ENCODE results near the gene ACACA. TPM values are rescaled to one million over a fixed set of nuclear protein-coding genes. Genes with fewer than 3 reads are reported as not detected.
"Not testable (repeated sequence)": the region's sequence is repeated elsewhere in the genome, so short reads cannot be mapped to it uniquely, and the experiment has no call there.

ACACA gene
- total RNA-seq, 2 experiments from 2014 or later = 57.2 to 61.1 TPM

GRCh38 chr17:37346863-37347402 is 59.7 kb downstream of the ACACA start:
- H3K27ac Mint-ChIP-seq; H3K9me3 Mint-ChIP-seq (ENCODE audit: low read depth); H3K4me3 Mint-ChIP-seq; DNase-seq; POLR2A ChIA-PET; CTCF ChIA-PET; H3K27me3 Mint-ChIP-seq; intact Hi-C loops (cut with DNase I, micrococcal nuclease); ATAC-seq: not testable (repeated sequence)
- Mint-ChIP-seq H3K4me1 (peaks cover 11% of the 10 kb centered on the region), H3K36me3 (ENCODE audit: low read depth) (peaks cover 16% of the 10 kb centered on the region)

GRCh38 chr17:37344519-37344918 is 62.1 kb downstream of the ACACA start:
- H3K27me3 Mint-ChIP-seq = no peaks in the 10 kb centered on the region
- H3K36me3 Mint-ChIP-seq (ENCODE audit: low read depth) = peaks cover 19% of the 10 kb centered on the region
- ATAC-seq = peak; percentile 64
- peak overlapping the region; percentile 68 for H3K27ac Mint-ChIP-seq
- ChIA-PET POLR2A (no interaction called here), CTCF (interaction anchor here (1.6 to 2.2 kb wide), 2 partner anchors 16 to 29 kb away, joined by 5 to 8 read pairs; no protein-coding TSS in a partner anchor)
- peaks cover 11% of the 10 kb centered on the region for H3K4me1 Mint-ChIP-seq
- no peaks in the 10 kb centered on the region for H3K9me3 Mint-ChIP-seq (ENCODE audit: low read depth)
- H3K4me3 Mint-ChIP-seq = peak overlapping the region; percentile 28
- no peak for DNase-seq
- intact Hi-C loops (cut with DNase I, micrococcal nuclease) = loop anchor here in 1 of 2 experiments (5.0 kb wide), 1 partner anchor 58 kb away; no protein-coding TSS in a partner anchor

- ChIA-PET CTCF (interaction anchor here (0.5 to 1.2 kb wide), 2 partner anchors 103 to 328 kb away, joined by 3 read pairs; no protein-coding TSS in a partner anchor), POLR2A (no interaction called here)
- no peaks in the 10 kb centered on the region for H3K27me3 Mint-ChIP-seq
- H3K4me1 Mint-ChIP-seq = peaks cover 11% of the 10 kb centered on the region
- intact Hi-C loops (cut with DNase I, micrococcal nuclease) = loop anchor here in 1 of 2 experiments (5.0 kb wide), 1 partner anchor 60 kb away; no protein-coding TSS in a partner anchor
- no peak for DNase-seq
- no peaks in the 10 kb centered on the region for H3K9me3 Mint-ChIP-seq (ENCODE audit: low read depth)
- no peak overlapping the region for H3K4me3 Mint-ChIP-seq
- no peak for ATAC-seq
- no peak overlapping the region for H3K27ac Mint-ChIP-seq
- peaks cover 24% of the 10 kb centered on the region for H3K36me3 Mint-ChIP-seq (ENCODE audit: low read depth)
Measured at GRCh38 chr17:37342589-37342988, 64.0 kb downstream of the ACACA start.

- DNase-seq = no peak
- intact Hi-C loops (cut with DNase I, micrococcal nuclease) = loop anchor here in 1 of 2 experiments (5.0 kb wide), 1 partner anchor 61 kb away; no protein-coding TSS in a partner anchor
- Mint-ChIP-seq H3K36me3 (ENCODE audit: low read depth) (peaks cover 27% of the 10 kb centered on the region), H3K4me1 (peaks cover 11% of the 10 kb centered on the region), H3K4me3 (no peak overlapping the region), H3K27ac (no peak overlapping the region), H3K9me3 (ENCODE audit: low read depth) (no peaks in the 10 kb centered on the region), H3K27me3 (no peaks in the 10 kb centered on the region)
- ChIA-PET POLR2A (no interaction called here), CTCF (interaction anchor here (1.1 kb wide), 1 partner anchor 17 kb away, joined by 3 read pairs; no protein-coding TSS in a partner anchor)
- ATAC-seq = no peak
Measured at GRCh38 chr17:37340804-37341203, 65.8 kb downstream of the ACACA start.

- DNase-seq = no peak
- Mint-ChIP-seq H3K4me3 (no peak overlapping the region), H3K27ac (no peak overlapping the region), H3K9me3 (ENCODE audit: low read depth) (no peaks in the 10 kb centered on the region), H3K27me3 (no peaks in the 10 kb centered on the region), H3K4me1 (no peaks in the 10 kb centered on the region), H3K36me3 (ENCODE audit: low read depth) (peaks cover 26% of the 10 kb centered on the region)
- POLR2A ChIA-PET = no interaction called here
- CTCF ChIA-PET = interaction anchor here (0.6 to 1.2 kb wide), 3 partner anchors 10 to 57 kb away, joined by 3 read pairs; no protein-coding TSS in a partner anchor
- intact Hi-C loops (cut with DNase I, micrococcal nuclease) = no loop called here
- ATAC-seq = no peak
Measured at GRCh38 chr17:37339321-37339720, 67.3 kb downstream of the ACACA start.

GRCh38 chr17:37338847-37339246 is 67.8 kb downstream of the ACACA start:
- no peaks in the 10 kb centered on the region for H3K9me3 Mint-ChIP-seq (ENCODE audit: low read depth)
- no peaks in the 10 kb centered on the region for H3K27me3 Mint-ChIP-seq
- intact Hi-C loops (cut with DNase I, micrococcal nuclease) = no loop called here
- ATAC-seq (no peak), DNase-seq (no peak)
- ChIA-PET POLR2A (no interaction called here), CTCF (interaction anchor here (0.6 kb wide), 1 partner anchor 57 kb away, joined by 3 read pairs; no protein-coding TSS in a partner anchor)
- no peaks in the 10 kb centered on the region for H3K4me1 Mint-ChIP-seq
- H3K27ac Mint-ChIP-seq = no peak overlapping the region
- peaks cover 26% of the 10 kb centered on the region for H3K36me3 Mint-ChIP-seq (ENCODE audit: low read depth)
- no peak overlapping the region for H3K4me3 Mint-ChIP-seq

- ChIA-PET CTCF (interaction anchor here (0.5 kb wide), 1 partner anchor 109 kb away, joined by 3 read pairs; no protein-coding TSS in a partner anchor), POLR2A (interaction anchor here (0.8 kb wide), 1 partner anchor 1708 kb away, joined by 6 read pairs; no protein-coding TSS in a partner anchor)
- DNase-seq = no peak
- no peak overlapping the region for H3K4me3 Mint-ChIP-seq
- intact Hi-C loops (cut with DNase I, micrococcal nuclease) = no loop called here
- H3K9me3 Mint-ChIP-seq (ENCODE audit: low read depth) = no peaks in the 10 kb centered on the region
- no peaks in the 10 kb centered on the region for H3K4me1 Mint-ChIP-seq
- no peaks in the 10 kb centered on the region for H3K27me3 Mint-ChIP-seq
- peaks cover 39% of the 10 kb centered on the region for H3K36me3 Mint-ChIP-seq (ENCODE audit: low read depth)
- H3K27ac Mint-ChIP-seq = no peak overlapping the region
- no peak for ATAC-seq
Measured at GRCh38 chr17:37327341-37328090, 79.1 kb downstream of the ACACA start.

- intact Hi-C loops (cut with DNase I, micrococcal nuclease) = no loop called here
- DNase-seq = no peak
- POLR2A ChIA-PET = no interaction called here
- Mint-ChIP-seq H3K9me3 (ENCODE audit: low read depth) (no peaks in the 10 kb centered on the region), H3K4me3 (no peak overlapping the region), H3K4me1 (no peaks in the 10 kb centered on the region), H3K27ac (no peak overlapping the region), H3K27me3 (no peaks in the 10 kb centered on the region), H3K36me3 (ENCODE audit: low read depth) (peaks cover 25% of the 10 kb centered on the region)
- ATAC-seq = no peak
- CTCF ChIA-PET = interaction anchor here (0.6 to 0.8 kb wide), 2 partner anchors 17 to 107 kb away, joined by 3 read pairs; no protein-coding TSS in a partner anchor
Measured at GRCh38 chr17:37322826-37323561, 83.6 kb downstream of the ACACA start.

GRCh38 chr17:37322106-37322505 is 84.5 kb downstream of the ACACA start:
- CTCF ChIA-PET = no interaction called here
- Mint-ChIP-seq H3K4me1 (no peaks in the 10 kb centered on the region), H3K36me3 (ENCODE audit: low read depth) (peaks cover 22% of the 10 kb centered on the region), H3K9me3 (ENCODE audit: low read depth) (no peaks in the 10 kb centered on the region), H3K4me3 (no peak overlapping the region), H3K27ac (no peak overlapping the region), H3K27me3 (no peaks in the 10 kb centered on the region)
- no peak for ATAC-seq
- intact Hi-C loops (cut with DNase I, micrococcal nuclease) = no loop called here
- POLR2A ChIA-PET = no interaction called here
- no peak for DNase-seq

GRCh38 chr17:37318931-37319594 is 87.6 kb downstream of the ACACA start:
- Mint-ChIP-seq H3K4me3 (no peak overlapping the region), H3K36me3 (ENCODE audit: low read depth) (peaks cover 18% of the 10 kb centered on the region), H3K9me3 (ENCODE audit: low read depth) (no peaks in the 10 kb centered on the region), H3K27ac (no peak overlapping the region), H3K27me3 (no peaks in the 10 kb centered on the region), H3K4me1 (no peaks in the 10 kb centered on the region)
- no peak for DNase-seq
- intact Hi-C loops (cut with DNase I, micrococcal nuclease) = no loop called here
- CTCF ChIA-PET = no interaction called here
- POLR2A ChIA-PET = no interaction called here
- ATAC-seq = no peak

GRCh38 chr17:37317867-37318266 is 88.8 kb downstream of the ACACA start:
- DNase-seq = no peak
- Mint-ChIP-seq H3K9me3 (ENCODE audit: low read depth) (no peaks in the 10 kb centered on the region), H3K4me3 (no peak overlapping the region), H3K27ac (no peak overlapping the region), H3K4me1 (no peaks in the 10 kb centered on the region), H3K36me3 (ENCODE audit: low read depth) (peaks cover 11% of the 10 kb centered on the region), H3K27me3 (no peaks in the 10 kb centered on the region)
- ChIA-PET POLR2A (interaction anchor here (0.6 kb wide), 1 partner anchor 111 kb away, joined by 7 read pairs; no protein-coding TSS in a partner anchor), CTCF (interaction anchor here (1.0 kb wide), 1 partner anchor 41 kb away, joined by 3 read pairs; no protein-coding TSS in a partner anchor)
- no peak for ATAC-seq
- intact Hi-C loops (cut with DNase I, micrococcal nuclease) = no loop called here

Data from activated CD4-positive, alpha-beta T cell treated with anti-CD3 and anti-CD28 coated beads for 36 hours (primary cell).